ENCODE measurements around the gene RCC2. TPM values are rescaled to one million over a fixed set of nuclear protein-coding genes. Genes with fewer than 3 reads are reported as not detected.

Gene RCC2
- total RNA-seq, 1 donor from 2014 or later = 149 TPM

DNA sequence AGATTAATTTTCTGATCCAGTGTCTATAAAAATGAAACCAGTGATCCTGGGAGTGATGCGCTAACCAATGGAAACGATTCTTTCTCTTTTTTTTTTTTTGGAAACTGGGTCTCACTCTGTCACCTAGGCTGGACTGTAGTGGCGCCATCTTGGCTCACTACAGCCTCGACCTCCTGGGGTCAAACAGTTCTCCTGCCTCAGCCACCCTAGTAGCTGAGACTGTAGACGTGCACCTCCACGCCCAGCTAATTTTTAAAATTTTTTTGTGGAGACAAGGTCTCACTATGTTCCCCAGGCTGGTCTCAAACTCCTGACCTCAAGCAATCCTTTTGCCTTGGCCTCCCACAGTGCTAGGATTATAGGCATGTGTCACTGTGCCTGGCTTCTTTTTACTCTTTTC is 3.4 kb upstream of the RCC2 start:
- intact Hi-C loops (cut with micrococcal nuclease) = no loop called here

- intact Hi-C loops (cut with micrococcal nuclease) = no loop called here
Measured at GRCh38 chr1:17441993-17442357, 2.5 kb upstream of the RCC2 start.

DNA sequence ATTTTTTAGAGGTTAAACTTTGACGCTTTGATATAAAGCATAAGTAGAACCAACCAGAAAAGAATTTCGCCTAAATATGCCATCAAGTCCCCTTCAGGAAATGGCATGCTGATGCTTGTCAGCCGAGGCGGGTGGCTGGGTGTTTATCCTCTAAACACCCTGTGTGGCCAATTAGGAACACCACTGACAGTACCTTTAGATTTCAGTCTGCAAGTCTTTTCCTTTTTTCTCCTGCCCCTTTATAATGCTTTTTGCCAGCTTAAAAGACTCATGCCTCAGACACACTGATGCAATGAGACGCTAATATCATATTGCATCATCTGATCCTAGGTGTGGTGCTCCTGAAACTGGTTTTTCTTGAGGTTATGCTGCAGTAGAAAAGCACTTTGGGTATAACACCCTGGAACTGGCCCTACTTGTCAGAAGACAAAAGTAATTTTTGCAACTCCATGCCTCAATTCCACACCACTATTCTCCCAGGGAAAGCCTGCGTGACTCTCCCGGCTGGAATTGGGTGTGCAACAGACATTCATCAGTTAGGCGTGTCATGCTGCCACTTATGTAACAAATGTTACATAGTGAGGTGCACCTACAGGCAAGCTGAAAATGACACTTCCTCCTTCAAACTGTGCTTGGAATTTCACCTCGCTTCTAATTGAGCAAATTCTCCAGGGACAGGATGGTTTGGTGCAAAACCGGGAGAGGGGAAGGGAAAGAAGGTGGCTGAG is 2.0 kb upstream of the RCC2 start:
- intact Hi-C loops (cut with micrococcal nuclease) = no loop called here

- intact Hi-C loops (cut with micrococcal nuclease) = no loop called here
Measured at GRCh38 chr1:17440827-17441168, 1.3 kb upstream of the RCC2 start.

DNA sequence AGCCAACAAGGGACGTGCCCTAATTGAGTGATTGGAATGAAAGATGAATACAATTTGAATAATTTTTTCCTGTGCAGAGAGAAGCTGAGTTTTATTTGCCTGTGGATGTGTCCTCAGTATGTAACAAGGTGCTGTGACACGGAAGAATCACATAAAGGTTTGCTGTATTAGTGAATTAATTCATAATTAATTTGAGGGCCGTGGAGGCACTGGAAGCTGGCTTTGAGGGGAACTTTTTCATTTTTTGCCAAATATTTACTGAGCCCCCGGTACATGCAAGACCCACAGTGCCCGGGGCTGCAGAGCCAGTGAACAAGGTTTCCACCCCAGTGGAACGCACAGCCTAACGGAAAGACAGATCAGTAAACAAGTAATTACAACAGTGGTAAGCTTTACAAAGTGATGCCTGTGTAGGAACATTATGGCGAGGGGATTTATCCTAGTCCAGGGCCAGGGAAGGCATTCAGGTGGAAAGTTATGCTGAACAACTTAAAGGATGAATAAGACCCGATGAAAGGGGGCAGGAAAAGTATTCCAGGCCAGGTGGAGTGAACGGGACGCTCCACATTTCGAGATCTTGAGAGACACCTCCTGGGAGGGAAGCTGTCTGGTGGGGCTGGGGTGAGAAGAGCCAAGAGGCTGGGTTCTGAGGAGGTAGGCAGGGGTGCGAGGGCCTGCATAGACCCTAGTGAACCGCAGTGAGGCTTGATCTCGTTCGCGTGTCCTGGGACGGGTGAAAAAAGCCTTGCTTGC is 773 bp upstream of the RCC2 start:
- intact Hi-C loops (cut with micrococcal nuclease) = no loop called here

DNA sequence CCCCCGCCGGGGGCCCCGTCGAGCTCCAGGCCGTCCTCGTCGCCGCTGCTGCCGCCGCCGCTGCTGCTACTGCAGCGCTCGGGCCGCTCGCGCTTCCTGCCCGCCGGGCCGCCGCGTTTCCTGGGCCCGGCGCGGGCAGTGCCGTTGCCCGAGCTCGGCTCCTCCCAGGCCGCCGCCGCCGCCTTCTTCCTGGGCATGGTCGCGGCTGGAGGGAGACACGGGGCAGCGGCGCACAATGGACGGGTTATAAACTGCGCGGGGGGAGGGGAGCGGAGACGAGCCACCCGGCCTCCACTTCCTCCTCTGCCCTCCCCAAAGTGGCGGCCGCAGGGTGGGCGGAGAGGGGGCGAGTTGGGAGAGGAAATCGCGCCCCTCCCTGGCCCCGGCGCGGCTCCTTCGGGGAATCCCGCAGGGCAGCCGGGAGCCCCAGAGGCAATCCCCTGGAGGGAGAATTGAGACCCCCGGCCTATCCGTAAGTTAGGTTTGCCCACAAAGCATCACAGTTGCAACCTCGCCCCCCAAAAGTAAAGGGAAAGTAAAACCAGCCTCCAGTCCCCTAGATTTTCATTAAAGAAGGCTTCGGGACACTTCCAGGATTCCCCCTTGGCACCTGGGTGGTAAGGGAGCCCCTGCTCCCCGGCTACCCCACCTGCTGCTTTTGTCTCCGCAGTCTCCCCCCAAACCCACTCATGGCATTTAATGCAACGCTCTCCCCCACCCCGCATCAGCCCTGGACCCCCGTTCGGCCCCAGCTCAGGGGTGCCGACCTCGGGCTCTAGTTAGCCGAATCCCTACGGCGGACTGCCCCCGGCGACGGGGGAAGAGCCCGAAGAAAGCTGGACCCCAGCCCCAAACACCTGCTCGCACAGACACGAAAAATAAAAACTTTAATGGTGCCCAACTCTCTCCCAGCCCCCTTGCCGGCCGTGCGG is 893 bp downstream of the RCC2 start:
- intact Hi-C loops (cut with micrococcal nuclease) = loop anchor here (1.0 to 5.0 kb wide), 3 partner anchors 384 to 1911 kb away; partner anchors contain the start of genes DNAJC16 and SDHB

DNA sequence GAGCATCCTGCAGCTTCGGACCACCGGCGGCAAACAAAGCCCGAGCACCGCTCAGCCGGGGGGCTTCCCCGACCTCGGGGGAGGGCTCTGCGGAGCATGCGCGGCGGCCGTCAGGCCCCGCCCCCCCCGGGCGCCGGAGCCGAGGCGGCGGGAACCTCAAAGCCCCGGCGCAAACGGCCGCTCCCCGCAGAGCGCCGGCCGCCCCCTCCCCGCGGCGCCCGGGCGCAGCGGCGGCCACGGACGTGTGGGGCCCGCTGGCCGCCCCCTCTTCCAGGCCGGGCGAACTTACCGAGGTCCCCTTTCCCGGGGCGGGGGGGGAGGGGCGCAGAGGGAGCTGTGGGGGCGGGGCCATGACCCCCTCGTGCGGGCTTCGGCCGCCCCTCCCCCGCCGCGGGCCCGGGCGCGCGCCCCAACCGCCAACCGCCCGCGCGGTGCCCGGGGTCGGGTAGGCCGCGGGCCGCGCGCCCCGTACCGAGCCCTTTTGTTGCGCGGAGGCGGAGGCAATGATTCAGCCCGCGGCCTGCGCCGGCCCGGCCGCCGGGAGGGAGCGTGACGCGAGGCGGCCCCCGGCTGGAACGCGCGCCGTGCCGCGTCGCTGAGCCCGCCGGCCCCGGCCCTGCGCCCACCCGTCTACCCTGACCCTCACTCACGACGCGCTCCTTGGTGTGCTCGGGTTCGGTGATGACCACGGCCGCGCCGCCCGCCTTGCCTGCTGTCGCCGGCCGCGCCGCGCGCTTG is 1.7 kb downstream of the RCC2 start:
- intact Hi-C loops (cut with micrococcal nuclease) = loop anchor here (1.0 to 5.0 kb wide), 5 partner anchors 17 to 1910 kb away; partner anchors contain the start of genes DNAJC16 and SDHB

DNA sequence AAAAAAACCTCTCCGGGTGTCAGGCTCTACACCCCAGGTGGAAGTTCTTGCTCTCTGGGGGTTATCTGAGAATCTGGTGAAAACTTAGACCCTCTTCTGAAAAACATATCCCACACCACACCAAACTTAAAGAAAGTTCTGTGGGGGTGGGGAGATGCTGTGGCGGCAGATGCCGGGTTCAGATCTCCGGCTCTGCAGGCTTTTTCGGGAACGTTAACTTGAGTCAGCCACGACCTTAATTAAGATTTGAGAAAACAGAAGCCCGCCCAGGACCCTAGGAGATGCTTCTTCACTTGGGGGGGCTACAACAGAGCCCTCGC is 2.3 kb downstream of the RCC2 start:
- intact Hi-C loops (cut with micrococcal nuclease) = loop anchor here (2.0 to 5.0 kb wide), 3 partner anchors 16 to 1910 kb away; partner anchors contain the start of gene DNAJC16

DNA sequence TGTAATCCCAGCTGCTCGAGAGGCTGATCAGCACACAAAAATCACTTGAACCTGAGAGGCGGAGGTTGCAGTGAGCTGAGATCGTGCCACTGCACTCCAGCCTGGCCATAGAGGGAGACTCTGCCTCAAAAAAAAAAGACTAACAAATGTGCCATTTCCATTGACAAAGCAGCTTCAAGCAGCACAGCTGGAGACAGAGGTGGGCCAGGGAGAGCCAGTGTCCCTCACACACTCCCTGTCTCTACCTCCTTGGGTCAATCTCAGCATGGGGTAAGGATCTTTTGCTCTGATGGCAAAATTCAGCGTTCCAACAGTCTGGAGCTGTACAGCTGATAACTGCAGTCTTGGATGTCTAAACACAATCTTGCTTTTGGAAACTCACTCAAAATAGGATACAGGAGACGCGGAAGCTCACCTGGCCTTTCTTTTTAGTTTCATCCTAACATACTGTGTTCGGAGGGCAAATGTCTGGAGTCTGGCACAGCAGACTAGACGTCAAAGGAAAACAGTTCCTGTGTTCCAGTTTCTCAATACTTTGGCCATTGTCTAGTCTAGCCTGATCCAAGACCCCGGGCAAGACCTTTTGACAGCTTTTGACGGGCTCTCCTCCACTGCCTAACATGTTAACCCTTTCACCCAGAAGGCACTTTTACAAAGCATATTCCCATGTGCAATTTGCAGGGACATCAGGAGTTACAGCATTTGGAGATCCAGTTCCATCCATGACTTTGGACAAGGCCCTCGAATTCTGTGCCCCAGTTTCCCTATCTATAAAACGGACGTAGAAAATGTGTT is 2.9 kb downstream of the RCC2 start:
- intact Hi-C loops (cut with micrococcal nuclease) = loop anchor here (2.0 to 5.0 kb wide), 3 partner anchors 16 to 1909 kb away; partner anchors contain the start of gene DNAJC16

DNA sequence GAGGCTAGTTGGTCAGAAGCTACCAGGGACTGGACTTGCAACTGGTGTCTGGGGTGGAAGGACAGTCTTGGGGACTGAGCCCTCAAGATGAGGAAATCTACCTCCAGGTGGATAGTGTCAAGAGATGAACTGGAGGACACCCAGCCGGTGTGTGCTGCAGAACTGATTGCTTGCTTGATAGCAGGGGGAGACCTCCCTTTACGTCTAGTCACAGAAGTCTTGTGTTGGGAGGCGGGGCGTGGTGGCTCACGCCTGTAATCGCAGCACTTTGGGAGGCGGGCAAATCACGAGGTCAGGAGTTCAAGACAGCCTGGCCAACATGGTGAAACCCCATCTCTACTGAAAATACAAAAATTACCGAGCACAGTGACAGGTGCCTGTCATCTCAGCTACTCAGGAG is 4.9 kb downstream of the RCC2 start:
- intact Hi-C loops (cut with micrococcal nuclease) = no loop called here

GRCh38 chr1:17434016-17434415 is 5.5 kb downstream of the RCC2 start:
- intact Hi-C loops (cut with micrococcal nuclease) = no loop called here

GRCh38 chr1:17433261-17433660 is 6.2 kb downstream of the RCC2 start:
- intact Hi-C loops (cut with micrococcal nuclease) = no loop called here

- intact Hi-C loops (cut with micrococcal nuclease) = no loop called here
Measured at GRCh38 chr1:17432412-17432811, 7.1 kb downstream of the RCC2 start.

- intact Hi-C loops (cut with micrococcal nuclease) = no loop called here
Measured at GRCh38 chr1:17429183-17429582, 10.3 kb downstream of the RCC2 start.

GRCh38 chr1:17427696-17428660 is 11.5 kb downstream of the RCC2 start:
- intact Hi-C loops (cut with micrococcal nuclease) = no loop called here

DNA sequence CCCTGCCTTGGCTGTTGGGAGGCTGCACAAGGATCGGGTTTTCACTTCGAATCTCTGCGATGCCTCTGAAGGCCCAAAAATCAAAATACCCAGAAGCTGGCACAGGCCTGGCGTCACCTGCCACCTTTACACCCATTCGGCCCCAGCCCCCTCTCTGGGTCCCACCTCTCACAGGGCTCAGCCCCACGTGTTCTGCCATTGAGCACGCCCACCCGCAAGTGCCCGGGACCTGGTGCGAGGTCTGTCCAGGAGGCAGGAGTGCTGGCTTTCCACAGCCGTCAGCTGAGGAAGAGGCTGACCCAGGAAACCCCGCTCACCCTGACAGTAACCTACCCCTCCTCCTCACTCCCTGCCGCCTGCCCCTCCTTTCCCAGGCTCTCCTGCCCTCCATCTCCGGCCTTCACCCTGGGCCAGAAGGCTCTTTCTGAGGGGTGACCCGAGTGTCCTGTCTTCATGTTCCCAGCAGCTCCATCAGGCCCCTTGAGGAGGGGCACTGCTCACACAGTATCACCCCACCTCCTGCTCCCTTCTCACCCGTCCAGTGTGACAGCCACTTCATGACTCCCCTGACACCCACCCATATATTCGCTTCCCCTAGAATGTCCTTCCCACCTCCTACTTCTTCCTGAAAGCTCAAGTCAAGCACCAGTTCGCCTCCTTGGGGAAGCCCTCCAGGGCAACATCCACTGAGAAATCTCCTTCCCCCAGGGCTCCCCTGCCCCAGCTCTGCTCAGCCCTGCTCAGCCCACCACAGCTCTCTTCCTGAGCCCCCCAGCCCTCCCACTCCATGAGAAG is 13.5 kb downstream of the RCC2 start:
- intact Hi-C loops (cut with micrococcal nuclease) = no loop called here

GRCh38 chr1:17423781-17424245 is 15.7 kb downstream of the RCC2 start:
- intact Hi-C loops (cut with micrococcal nuclease) = loop anchor here (5.0 kb wide), 1 partner anchor 68 kb away; no protein-coding TSS in a partner anchor

- intact Hi-C loops (cut with micrococcal nuclease) = loop anchor here (5.0 kb wide), 1 partner anchor 70 kb away; no protein-coding TSS in a partner anchor
Measured at GRCh38 chr1:17422461-17422860, 17.0 kb downstream of the RCC2 start.
